ENCODE results near the gene MLANA. TPM values are rescaled to one million over a fixed set of nuclear protein-coding genes. Genes with fewer than 3 reads are reported as not detected.

The MLANA gene
- polyA plus RNA-seq, 1 donor (not counting 4 experiments of a cell fraction or from before 2014, with no cell fraction given): not detected

- dilution Hi-C loops (cut with MboI; ENCODE audit: extremely low pct_ligation_motif_present, low sequenced_read_pairs): no loop called here
- Histone ChIP-seq H2AFZ (ENCODE audit: control insufficient read depth, low read length) (no peak overlapping the region), H3K27ac (ENCODE audit: control insufficient read depth, insufficient read depth, low read length) (no peak overlapping the region), H3K9me3 (ENCODE audit: control insufficient read depth, low read depth, low read length) (no peaks in the 10 kb centered on the region), H3K9ac (ENCODE audit: control insufficient read depth, extremely low read depth, insufficient read depth, low read length) (no peak overlapping the region), H4K20me1 (ENCODE audit: control insufficient read depth, extremely low read depth, insufficient read depth, low read length) (no peaks in the 10 kb centered on the region), H3K4me1 (ENCODE audit: control insufficient read depth, extremely low read depth, insufficient read depth, low read length) (no peaks in the 10 kb centered on the region), H3K36me3 (ENCODE audit: control insufficient read depth in 2 of 2, extremely low read depth in 1 of 2, insufficient read depth in 2 of 2, low read length in 2 of 2) (peaks cover 0 to 2% of the 10 kb centered on the region in 2 experiments), H3K27me3 (ENCODE audit: control insufficient read depth, extremely low read depth, insufficient read depth, low read length) (no peaks in the 10 kb centered on the region), H3K9me1 (ENCODE audit: control insufficient read depth, extremely low read depth, insufficient read depth, low read length) (no peaks in the 10 kb centered on the region), H3K4me2 (ENCODE audit: control insufficient read depth, extremely low read depth, insufficient read depth, low read depth, low read length) (no peak overlapping the region), H3K4me3 (ENCODE audit: control insufficient read depth in 2 of 3, extremely low read depth in 1 of 3, insufficient read depth in 2 of 3, low read depth in 1 of 3, low read length in 3 of 3) (no peak overlapping the region), H3K79me2 (ENCODE audit: control insufficient read depth, insufficient read depth, low read length) (no peaks in the 10 kb centered on the region)
- TF ChIP-seq EZH2 (IDR thresholded peaks at IDR 0.05; ENCODE audit: low read length) (no peak), CTCF (optimal IDR thresholded peaks at IDR 0.05 in 1 of 3, IDR thresholded peaks at IDR 0.05 in 1 of 3, conservative IDR thresholded peaks at IDR 0.05 in 1 of 3; ENCODE audit: extremely low read depth in 1 of 3, insufficient read depth in 2 of 3, low read length in 3 of 3) (no peak)
- FAIRE-seq (no peak), DNase-seq (ENCODE audit: low read depth, low spot score) (no peak)
These were observed 1.9 kb downstream of the MLANA start for GRCh38 chr9:5892456-5893133.

- no peaks in the 10 kb centered on the region for H3K4me1 ChIP-seq (ENCODE audit: control insufficient read depth, extremely low read depth, insufficient read depth, low read length)
- no peaks in the 10 kb centered on the region for H3K9me3 ChIP-seq (ENCODE audit: control insufficient read depth, low read depth, low read length)
- no peak overlapping the region for H3K4me3 ChIP-seq (ENCODE audit: control insufficient read depth in 2 of 3, extremely low read depth in 1 of 3, insufficient read depth in 2 of 3, low read depth in 1 of 3, low read length in 3 of 3)
- dilution Hi-C loops (cut with MboI; ENCODE audit: extremely low pct_ligation_motif_present, low sequenced_read_pairs): no loop called here
- no peaks in the 10 kb centered on the region for H3K27me3 ChIP-seq (ENCODE audit: control insufficient read depth, extremely low read depth, insufficient read depth, low read length)
- no peaks in the 10 kb centered on the region for H3K9me1 ChIP-seq (ENCODE audit: control insufficient read depth, extremely low read depth, insufficient read depth, low read length)
- no peaks in the 10 kb centered on the region for H3K79me2 ChIP-seq (ENCODE audit: control insufficient read depth, insufficient read depth, low read length)
- no peaks in the 10 kb centered on the region for H4K20me1 ChIP-seq (ENCODE audit: control insufficient read depth, extremely low read depth, insufficient read depth, low read length)
- H2AFZ ChIP-seq (ENCODE audit: control insufficient read depth, low read length): no peak overlapping the region
- H3K36me3 ChIP-seq (ENCODE audit: control insufficient read depth in 2 of 2, extremely low read depth in 1 of 2, insufficient read depth in 2 of 2, low read length in 2 of 2): peaks cover 0 to 2% of the 10 kb centered on the region in 2 experiments
- H3K4me2 ChIP-seq (ENCODE audit: control insufficient read depth, extremely low read depth, insufficient read depth, low read depth, low read length): no peak overlapping the region
- H3K27ac ChIP-seq (ENCODE audit: control insufficient read depth, insufficient read depth, low read length): no peak overlapping the region
- DNase-seq (ENCODE audit: low read depth, low spot score): no peak
- H3K9ac ChIP-seq (ENCODE audit: control insufficient read depth, extremely low read depth, insufficient read depth, low read length): no peak overlapping the region
- FAIRE-seq: no peak
- no peak for TF ChIP-seq EZH2 (IDR thresholded peaks at IDR 0.05; ENCODE audit: low read length)
- TF ChIP-seq CTCF (optimal IDR thresholded peaks at IDR 0.05 in 1 of 3, IDR thresholded peaks at IDR 0.05 in 1 of 3, conservative IDR thresholded peaks at IDR 0.05 in 1 of 3; ENCODE audit: extremely low read depth in 1 of 3, insufficient read depth in 2 of 3, low read length in 3 of 3): no peak
These were observed 2.4 kb downstream of the MLANA start for GRCh38 chr9:5893134-5893505.

Data from keratinocyte (primary cell).